Cardiac muscle cell (in vitro differentiated cells and primary cell): ENCODE data around the gene KREMEN1. TPM values are rescaled to one million over a fixed set of nuclear protein-coding genes. Genes with fewer than 3 reads are reported as not detected.

Source experiments
- DNase-seq, 2 donors: peaks; one replicate each; pipeline versions ENCODE4 v3.0.0 to v3.0.0-alpha.2; 2010 to 2017; ENCODE audit warnings: low read depth in 1 of 2, low spot score in 1 of 2
- H3K27ac ChIP-seq: fragments of 200-600 bp; sonication (generic); 2 replicates; pipeline ENCODE4 v1.5.1; 2016
- H3K27me3 ChIP-seq: fragments of 200-600 bp; sonication (generic); 2 replicates; pipeline ENCODE4 v1.6.0; 2016; ENCODE audit warnings: control low read depth
- H3K36me3 ChIP-seq: fragments of 200-600 bp; sonication (generic); 2 replicates; pipeline ENCODE4 v1.5.1; 2016; ENCODE audit warnings: control low read depth
- H3K4me1 ChIP-seq: fragments of 200-600 bp; sonication (generic); 2 replicates; pipeline ENCODE4 v1.8.1; 2017; ENCODE audit warnings: low read depth, mild to moderate bottlenecking, mixed run types
- H3K4me3 ChIP-seq: fragments of 200-600 bp; sonication (generic); 2 replicates; pipeline ENCODE4 v1.5.1; 2016; ENCODE audit warnings: mild to moderate bottlenecking
- H3K9me3 ChIP-seq: fragments of 200-600 bp; sonication (generic); 2 replicates; pipeline ENCODE4 v1.5.1; 2017; ENCODE audit warnings: low read depth, mild to moderate bottlenecking, control low read depth
- polyA plus RNA-seq: library from polyadenylated mRNA; unstranded; fragments of >200 nt; fragmentation: Nextera tagmentation; extraction: Ambion mirVana; gene quantifications from 2 replicates; pipeline ENCODE4 v1.2.1, GENCODE V29; 2016
- total RNA-seq: library from RNA; depleted of rRNA; stranded (reverse); fragments of >200 nt; gene quantifications from 2 replicates; pipeline ENCODE4 v1.2.3, GENCODE V29; 2016
- TF ChIP-seq, protein P1 (sequence below): IDR thresholded peaks from 2 replicates; pipeline ENCODE4 v1.5.1; 2012; ENCODE audit warnings: low read depth, mild to moderate bottlenecking, low read length

The KREMEN1 gene
- total and polyA plus RNA-seq, 2 experiments from 2014 or later: 18.0 to 20.3 TPM

DNA sequence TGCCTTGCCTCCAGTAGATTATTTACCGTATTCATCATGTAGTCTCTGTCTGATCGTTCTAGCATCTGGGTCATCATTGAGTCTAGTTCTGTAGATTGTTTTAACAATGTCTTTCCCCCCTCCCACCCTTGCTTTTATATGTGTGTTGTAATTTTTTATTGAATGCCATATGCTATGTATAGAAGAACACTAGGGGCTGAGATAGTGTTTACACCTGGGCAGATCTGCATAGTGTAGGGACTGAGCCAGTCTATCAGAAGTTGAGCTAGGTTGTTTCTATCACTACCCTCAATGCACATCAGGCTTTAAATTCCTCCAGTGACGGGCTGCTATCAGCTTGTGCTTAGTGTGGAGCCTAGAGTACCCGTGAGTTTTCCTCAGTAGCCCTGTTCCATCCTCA is 61.6 kb downstream of the KREMEN1 start:
- Histone ChIP-seq H3K9me3 (no peaks in the 10 kb centered on the region), H3K4me1 (peaks cover 16% of the 10 kb centered on the region), H3K4me3 (no peak overlapping the region), H3K27me3 (no peaks in the 10 kb centered on the region), H3K36me3 (no peaks in the 10 kb centered on the region), H3K27ac (no peak overlapping the region)
- TF ChIP-seq, protein P1, sequence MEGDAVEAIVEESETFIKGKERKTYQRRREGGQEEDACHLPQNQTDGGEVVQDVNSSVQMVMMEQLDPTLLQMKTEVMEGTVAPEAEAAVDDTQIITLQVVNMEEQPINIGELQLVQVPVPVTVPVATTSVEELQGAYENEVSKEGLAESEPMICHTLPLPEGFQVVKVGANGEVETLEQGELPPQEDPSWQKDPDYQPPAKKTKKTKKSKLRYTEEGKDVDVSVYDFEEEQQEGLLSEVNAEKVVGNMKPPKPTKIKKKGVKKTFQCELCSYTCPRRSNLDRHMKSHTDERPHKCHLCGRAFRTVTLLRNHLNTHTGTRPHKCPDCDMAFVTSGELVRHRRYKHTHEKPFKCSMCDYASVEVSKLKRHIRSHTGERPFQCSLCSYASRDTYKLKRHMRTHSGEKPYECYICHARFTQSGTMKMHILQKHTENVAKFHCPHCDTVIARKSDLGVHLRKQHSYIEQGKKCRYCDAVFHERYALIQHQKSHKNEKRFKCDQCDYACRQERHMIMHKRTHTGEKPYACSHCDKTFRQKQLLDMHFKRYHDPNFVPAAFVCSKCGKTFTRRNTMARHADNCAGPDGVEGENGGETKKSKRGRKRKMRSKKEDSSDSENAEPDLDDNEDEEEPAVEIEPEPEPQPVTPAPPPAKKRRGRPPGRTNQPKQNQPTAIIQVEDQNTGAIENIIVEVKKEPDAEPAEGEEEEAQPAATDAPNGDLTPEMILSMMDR: no peak
- no peak for DNase-seq

DNA sequence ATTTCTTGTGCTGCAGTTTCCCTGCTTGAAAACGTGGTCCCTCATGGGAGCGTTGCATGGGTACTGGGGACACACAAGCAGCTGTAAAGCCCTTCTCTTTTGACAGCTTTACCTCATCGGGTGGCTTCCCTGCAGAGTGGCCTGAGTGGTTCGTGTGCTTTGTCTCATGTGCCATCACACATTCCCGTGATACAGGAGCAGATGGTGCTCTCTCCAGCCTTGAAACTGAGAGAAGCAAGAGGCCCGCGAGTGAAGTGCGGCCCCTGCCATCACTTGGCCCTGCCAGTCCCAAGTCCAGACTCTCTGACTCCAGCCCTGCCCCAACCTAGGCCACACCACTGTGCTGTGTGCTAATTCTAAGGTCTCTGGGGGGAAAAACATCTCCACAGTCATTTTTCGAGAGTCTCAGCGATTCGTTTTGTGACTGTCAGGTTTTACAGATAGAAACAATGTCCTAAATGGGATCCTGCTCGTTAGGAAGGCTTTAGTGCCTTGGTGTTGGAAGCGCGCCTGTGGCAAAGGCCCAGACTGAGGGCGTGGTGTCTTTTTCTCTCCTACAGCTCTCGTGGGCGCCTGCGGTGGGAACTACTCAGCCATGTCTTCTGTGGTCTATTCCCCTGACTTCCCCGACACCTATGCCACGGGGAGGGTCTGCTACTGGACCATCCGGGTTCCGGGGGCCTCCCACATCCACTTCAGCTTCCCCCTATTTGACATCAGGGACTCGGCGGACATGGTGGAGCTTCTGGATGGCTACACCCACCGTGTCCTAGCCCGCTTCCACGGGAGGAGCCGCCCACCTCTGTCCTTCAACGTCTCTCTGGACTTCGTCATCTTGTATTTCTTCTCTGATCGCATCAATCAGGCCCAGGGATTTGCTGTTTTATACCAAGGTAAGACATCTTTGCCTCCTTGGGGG is 64.2 kb downstream of the KREMEN1 start:
- H3K27me3 ChIP-seq: no peaks in the 10 kb centered on the region
- TF ChIP-seq, protein P1: no peak
- H3K27ac ChIP-seq: no peak overlapping the region
- no peak overlapping the region for H3K4me3 ChIP-seq
- H3K4me1 ChIP-seq: peaks cover 7% of the 10 kb centered on the region
- H3K9me3 ChIP-seq: no peaks in the 10 kb centered on the region
- DNase-seq: no peak
- H3K36me3 ChIP-seq: no peaks in the 10 kb centered on the region

DNA sequence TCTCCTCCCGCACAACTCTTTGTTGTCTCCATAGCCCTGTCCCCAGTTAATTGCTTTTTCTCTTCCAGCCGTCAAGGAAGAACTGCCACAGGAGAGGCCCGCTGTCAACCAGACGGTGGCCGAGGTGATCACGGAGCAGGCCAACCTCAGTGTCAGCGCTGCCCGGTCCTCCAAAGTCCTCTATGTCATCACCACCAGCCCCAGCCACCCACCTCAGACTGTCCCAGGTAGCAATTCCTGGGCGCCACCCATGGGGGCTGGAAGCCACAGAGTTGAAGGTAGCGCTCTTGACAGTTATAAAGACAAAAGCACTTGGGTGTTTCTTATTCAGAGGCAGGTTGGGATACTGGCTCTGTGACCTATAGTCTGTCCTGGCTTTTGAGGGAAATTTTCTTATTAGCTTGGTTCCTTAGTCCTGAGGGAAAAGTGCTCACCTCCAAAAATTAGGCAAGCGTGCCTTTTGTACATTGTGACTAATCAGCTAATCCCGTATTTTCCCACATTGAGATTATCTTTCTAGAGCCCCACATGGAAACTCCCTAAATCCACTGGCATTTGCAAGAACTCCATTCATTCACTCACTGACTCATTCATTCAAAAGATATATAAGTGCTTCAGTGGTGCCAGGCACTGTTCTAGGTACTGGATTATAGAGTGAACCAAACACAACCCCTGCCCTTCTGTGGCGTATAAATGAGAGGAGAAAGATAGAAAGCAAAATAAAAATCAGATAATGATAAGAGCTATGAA is 65.9 kb downstream of the KREMEN1 start:
- no peaks in the 10 kb centered on the region for H3K36me3 ChIP-seq
- H3K4me1 ChIP-seq: peaks cover 7% of the 10 kb centered on the region
- no peaks in the 10 kb centered on the region for H3K9me3 ChIP-seq
- no peak overlapping the region for H3K27ac ChIP-seq
- no peaks in the 10 kb centered on the region for H3K27me3 ChIP-seq
- DNase-seq: peak in 1 of 2 donors; percentile 30
- H3K4me3 ChIP-seq: no peak overlapping the region
- TF ChIP-seq, protein P1: no peak

DNA sequence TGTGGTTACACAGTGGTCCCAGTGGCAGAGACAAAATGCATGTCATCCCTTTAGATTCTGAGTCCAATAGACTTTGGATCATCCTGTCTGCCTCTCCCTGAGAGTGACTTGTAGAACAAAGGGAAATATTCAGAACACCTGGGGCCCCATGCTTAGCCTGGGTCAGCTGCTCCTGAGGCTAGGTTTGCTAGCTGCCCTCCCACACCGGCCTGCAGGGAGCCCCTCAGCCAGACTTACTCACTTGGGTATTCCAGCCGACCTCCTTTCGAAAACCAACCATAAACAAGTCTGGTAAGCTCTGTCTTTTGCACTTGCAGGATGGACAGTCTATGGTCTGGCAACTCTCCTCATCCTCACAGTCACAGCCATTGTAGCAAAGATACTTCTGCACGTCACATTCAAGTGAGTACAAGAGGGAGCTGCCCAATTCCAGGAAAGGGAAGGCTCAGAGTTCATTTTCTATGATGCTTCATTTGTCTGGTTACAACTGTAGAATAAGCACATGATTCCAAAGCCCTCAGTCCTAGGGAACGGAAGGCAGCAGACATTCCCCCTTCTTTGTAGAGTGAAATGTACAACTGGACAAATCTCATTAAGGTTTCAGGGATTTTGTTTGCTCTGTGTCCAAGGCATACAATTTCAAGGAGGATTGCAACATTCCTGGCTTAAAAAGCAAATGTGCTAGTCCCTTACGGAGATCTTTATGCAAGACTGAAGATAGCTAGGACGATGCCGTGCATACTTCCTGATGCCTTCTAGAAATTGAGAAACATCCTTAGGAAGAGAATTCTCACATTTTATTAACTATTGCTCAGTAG is 67.3 kb downstream of the KREMEN1 start:
- H3K36me3 ChIP-seq: no peaks in the 10 kb centered on the region
- TF ChIP-seq, protein P1: no peak
- H3K4me3 ChIP-seq: no peak overlapping the region
- peak in 1 of 2 donors; percentile 95 for DNase-seq
- H3K27me3 ChIP-seq: no peaks in the 10 kb centered on the region
- peaks cover 8% of the 10 kb centered on the region for H3K4me1 ChIP-seq
- no peak overlapping the region for H3K27ac ChIP-seq
- no peaks in the 10 kb centered on the region for H3K9me3 ChIP-seq

DNA sequence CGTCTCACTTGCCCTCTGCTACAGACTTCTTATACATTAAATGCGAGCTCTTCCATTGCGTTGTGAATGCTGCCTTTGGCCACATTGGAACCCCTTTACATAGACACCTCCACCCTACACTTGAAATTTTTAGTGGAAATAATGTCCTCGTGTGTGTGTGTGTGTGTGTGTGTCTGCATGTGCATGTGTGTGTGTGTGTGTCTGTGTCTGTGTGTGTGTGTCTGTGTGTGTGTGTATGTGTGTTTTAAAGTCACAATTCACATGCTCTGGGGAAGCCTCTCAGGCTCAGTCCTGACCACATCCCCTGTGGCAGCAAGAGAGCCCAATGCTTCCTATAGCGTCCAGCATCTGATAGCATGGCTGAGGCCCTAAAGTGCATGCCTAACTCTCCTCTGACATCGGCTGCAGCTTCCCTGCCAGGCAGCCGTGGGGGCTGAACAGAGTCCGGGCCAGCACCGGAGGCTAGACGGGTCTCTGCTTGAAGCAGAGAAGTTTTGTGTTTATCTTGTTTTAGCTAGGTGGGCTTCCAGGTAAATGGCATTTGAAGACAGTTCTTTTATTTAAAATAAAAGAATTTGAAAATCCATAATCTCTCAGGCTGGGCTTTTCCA is 68.3 kb downstream of the KREMEN1 start:
- TF ChIP-seq, protein P1: no peak
- Histone ChIP-seq H3K4me1 (peaks cover 6% of the 10 kb centered on the region), H3K27ac (no peak overlapping the region), H3K27me3 (no peaks in the 10 kb centered on the region), H3K4me3 (no peak overlapping the region), H3K36me3 (no peaks in the 10 kb centered on the region), H3K9me3 (no peaks in the 10 kb centered on the region)
- no peak for DNase-seq
